ENCODE measurements around the gene FBXO40. TPM values are rescaled to one million over a fixed set of nuclear protein-coding genes. Genes with fewer than 3 reads are reported as not detected.
A peak's percentile ranks its signal among the peaks of the same experiment; 100 is the strongest.

The FBXO40 gene
- total and polyA plus RNA-seq, 9 of the 15 experiments (the other 6 are each of a cell fraction or from before 2014, with no cell fraction given), result 0.01 to 0.05 (median 0.04) TPM; not detected in 3

- no peak for TF ChIP-seq MGA (IDR thresholded peaks at IDR 0.05)
- peak; percentile 55 for TF ChIP-seq POLR2B (IDR thresholded peaks at IDR 0.05; ENCODE audit: low read depth, partially characterized antibody)
- TF ChIP-seq ESRRB (CRISPR knock-in tag; IDR thresholded peaks at IDR 0.05; ENCODE audit: borderline replicate concordance), result no peak
- TF ChIP-seq TGIF2 (CRISPR knock-in tag; IDR thresholded peaks at IDR 0.05), result no peak
- no peak for TF ChIP-seq POLR3A (IDR thresholded peaks at IDR 0.05; ENCODE audit: borderline replicate concordance, extremely low read depth, insufficient read depth, insufficient read length)
- TF ChIP-seq, protein P1, sequence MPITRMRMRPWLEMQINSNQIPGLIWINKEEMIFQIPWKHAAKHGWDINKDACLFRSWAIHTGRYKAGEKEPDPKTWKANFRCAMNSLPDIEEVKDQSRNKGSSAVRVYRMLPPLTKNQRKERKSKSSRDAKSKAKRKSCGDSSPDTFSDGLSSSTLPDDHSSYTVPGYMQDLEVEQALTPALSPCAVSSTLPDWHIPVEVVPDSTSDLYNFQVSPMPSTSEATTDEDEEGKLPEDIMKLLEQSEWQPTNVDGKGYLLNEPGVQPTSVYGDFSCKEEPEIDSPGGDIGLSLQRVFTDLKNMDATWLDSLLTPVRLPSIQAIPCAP (CRISPR knock-in tag; IDR thresholded peaks at IDR 0.05; ENCODE audit: borderline replicate concordance), result no peak
- no peak for TF ChIP-seq THRAP3 (IDR thresholded peaks at IDR 0.05; ENCODE audit: borderline replicate concordance)
- TF ChIP-seq ETS2 (tag; IDR thresholded peaks at IDR 0.05; ENCODE audit: borderline replicate concordance, poor library complexity, severe bottlenecking), result no peak
- TF ChIP-seq, protein P2, sequence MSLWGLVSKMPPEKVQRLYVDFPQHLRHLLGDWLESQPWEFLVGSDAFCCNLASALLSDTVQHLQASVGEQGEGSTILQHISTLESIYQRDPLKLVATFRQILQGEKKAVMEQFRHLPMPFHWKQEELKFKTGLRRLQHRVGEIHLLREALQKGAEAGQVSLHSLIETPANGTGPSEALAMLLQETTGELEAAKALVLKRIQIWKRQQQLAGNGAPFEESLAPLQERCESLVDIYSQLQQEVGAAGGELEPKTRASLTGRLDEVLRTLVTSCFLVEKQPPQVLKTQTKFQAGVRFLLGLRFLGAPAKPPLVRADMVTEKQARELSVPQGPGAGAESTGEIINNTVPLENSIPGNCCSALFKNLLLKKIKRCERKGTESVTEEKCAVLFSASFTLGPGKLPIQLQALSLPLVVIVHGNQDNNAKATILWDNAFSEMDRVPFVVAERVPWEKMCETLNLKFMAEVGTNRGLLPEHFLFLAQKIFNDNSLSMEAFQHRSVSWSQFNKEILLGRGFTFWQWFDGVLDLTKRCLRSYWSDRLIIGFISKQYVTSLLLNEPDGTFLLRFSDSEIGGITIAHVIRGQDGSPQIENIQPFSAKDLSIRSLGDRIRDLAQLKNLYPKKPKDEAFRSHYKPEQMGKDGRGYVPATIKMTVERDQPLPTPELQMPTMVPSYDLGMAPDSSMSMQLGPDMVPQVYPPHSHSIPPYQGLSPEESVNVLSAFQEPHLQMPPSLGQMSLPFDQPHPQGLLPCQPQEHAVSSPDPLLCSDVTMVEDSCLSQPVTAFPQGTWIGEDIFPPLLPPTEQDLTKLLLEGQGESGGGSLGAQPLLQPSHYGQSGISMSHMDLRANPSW (CRISPR knock-in tag; IDR thresholded peaks at IDR 0.05), result no peak
- no peak for TF ChIP-seq NCOA2 (IDR thresholded peaks at IDR 0.05; ENCODE audit: partially characterized antibody in 2 of 2)
Observed at GRCh38 chr3:121545574-121546455, 47.4 kb upstream of the FBXO40 start, which contains the start of gene POLQ (continued).
